GM18499 (cell line): ENCODE measurements around the gene MYORG.
"Not testable (repeated sequence)": the region's sequence is repeated elsewhere in the genome, so short reads cannot be mapped to it uniquely, and the experiment has no call there.

Source experiments
- ATAC-seq: cut with Tn5 transposase; IDR thresholded peaks from one replicate; pipeline ENCODE4 v1.9.1; 2021; ENCODE audit warnings: moderate number of reproducible peaks; ENCODE audit not compliant: insufficient read depth, unreplicated experiment

Gene MYORG

DNA sequence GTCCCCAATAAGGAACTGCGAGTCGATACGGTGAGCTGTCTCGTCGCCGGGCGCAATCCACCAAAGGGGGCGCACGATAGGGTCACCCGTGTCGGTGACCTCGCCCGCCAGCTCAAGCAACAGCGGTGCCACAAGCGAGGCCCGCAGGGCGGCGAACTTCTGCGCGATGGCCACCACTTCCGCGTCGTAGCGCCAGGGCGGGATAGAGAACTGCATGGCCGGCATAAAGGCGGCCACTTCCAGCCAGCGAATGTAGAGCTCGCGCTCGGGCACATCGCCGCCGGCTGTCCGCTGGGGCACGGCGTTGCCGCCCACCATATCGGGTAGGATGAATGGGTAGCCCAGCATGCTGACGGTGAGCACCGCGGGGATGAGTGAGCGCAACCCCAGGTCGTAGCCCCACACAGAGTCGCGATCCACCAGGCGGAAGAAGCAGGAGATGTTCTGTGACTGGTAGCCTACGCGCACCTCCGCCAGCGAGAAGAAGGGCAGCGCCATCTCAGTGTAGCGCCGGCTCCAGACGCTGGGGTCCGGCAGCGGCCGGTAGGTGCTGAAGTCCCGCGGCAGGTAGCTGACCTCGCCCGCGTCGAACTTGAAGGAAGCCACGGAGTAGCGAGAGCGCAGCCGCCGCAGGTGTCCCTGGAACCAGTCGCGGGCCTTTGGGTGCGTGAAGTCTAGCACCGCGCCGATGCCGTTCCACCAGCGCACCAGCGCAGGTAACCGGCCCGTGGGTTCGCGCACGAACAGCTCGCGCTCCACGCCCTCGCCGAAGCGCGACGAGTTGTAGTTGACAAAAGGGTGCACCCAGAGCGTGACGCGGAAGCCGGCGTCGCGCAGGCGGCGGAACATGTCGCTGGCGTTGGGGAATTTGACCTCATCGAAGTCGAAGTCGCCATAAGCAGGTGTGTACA is 5.5 kb downstream of the MYORG start:
- ATAC-seq: no peak

GRCh38 chr9:34370335-34370969 is 6.2 kb downstream of the MYORG start:
- no peak for ATAC-seq

DNA sequence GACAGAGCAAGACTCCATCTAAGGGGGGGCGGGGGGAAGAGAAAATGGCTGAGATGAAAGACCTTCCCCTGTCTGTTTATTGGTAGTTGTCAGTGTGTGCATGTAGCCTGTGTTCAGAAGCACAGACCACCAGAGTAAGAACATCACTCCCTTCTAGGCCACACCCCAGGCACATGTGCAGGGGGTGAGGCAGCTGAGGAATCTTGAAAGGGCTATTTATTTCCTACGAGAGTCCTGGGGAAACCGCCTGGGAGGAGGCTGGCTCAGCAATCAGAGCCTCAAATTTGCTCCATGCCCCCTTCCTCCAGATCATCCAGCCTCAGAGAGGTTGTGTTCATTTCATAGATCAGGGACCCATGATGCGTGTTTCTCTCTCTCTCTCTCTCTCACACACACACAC is 7.1 kb downstream of the MYORG start:
- no peak for ATAC-seq

DNA sequence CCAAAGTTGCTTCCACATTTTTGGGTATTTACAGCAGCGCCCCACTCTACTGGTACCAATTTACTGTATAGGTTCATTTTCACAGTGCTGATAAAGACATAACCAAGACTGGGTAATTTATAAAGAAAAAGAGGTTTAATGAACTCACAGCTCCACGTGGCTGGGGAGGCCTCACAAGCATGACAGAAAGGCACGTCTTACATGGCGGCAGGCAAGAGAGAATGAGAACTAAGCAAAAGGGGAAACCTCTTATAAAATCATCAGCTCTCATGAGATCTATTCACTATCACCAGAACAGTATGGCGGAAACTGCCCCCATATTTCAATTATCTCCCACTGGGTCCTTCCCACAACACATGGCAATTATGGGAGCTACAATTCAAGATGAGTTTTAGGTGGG is 7.9 kb downstream of the MYORG start:
- ATAC-seq: not testable (repeated sequence)

DNA sequence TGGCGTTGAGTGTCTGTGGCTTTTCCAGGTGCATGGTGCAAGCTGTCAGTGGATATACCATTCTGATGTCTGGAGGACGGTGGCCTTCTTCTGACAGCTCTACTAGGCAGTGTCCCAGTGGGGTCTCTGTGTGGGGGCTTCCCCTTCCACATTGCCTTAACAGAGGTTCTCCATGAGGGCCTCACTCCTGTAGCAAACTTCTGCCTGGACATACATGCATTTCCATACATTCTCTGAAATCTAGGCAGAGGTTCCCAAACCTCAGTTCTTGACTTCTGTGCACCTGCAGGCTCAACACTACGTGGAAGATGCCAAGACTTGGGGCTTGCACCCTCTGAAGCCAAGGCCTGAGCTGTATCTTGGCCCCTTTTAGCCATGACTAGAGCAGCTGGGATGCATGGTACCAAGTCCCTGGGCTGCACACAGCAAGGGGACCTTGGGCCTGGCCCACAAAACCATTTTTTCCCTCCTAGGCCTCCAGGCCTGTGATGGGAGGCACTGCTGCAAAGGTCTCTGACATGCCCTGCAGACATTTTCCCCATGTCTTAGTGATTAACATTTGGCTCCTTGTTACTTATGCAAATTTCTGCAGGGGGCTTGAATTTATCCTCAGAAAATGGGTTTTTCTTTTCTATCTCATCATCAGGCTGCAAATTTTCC is 8.8 kb downstream of the MYORG start:
- not testable (repeated sequence) for ATAC-seq

DNA sequence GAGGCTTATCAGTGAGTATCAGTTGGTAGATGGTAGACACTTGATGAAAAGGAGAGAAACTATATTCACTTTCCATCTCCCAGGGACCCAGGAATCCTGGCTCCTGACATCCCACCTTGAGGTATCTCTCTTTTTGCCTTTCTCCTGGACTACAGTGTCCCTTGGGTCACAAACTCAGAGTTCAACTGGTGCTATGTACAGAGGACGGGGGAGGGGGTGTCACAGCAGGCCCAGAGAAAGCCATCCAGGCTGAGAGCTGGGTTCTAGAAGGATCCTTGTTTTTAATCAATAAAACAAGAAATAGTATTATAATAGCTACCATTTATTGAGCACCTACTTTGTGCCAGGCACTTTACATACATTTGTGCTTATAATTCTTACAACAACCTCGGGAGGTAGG is 10.3 kb downstream of the MYORG start:
- no peak for ATAC-seq

GRCh38 chr9:34365282-34365681 is 11.4 kb downstream of the MYORG start:
- no peak for ATAC-seq

DNA sequence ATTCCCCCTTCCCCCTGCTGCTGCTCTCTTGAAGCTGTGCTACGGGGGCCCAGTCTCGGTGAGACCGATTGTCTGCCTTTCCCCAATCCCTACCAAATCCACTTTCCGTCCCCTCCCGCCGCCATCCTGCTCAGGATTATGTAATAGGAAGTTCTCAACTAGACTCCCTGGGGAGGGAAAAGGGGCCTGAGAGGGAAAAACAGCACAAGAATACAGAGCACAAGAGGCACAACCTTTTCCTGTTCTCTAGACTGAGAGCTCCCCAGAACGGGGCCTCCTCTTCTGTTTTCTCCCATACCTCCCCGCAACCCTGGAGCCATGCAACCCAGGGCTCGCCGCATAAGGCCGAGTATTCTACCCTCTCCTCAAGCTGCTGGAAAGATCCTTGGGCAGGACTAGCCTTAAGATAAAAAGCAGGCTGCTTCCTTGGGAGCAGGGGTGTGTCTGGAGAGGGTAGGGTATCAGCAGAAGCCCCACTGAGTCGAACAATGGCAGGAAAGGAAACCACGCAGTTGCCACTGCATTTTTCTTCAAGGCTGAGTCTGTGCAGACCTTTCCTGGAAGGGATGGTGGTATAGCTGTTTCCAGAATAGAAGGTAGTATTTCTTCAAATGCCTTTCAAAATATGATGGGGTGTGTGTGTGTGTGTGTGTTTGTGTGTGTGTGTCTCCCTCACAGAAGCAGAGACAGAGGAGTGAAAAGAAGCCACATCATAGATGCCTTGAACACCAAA is 12.9 kb downstream of the MYORG start:
- ATAC-seq: no peak

DNA sequence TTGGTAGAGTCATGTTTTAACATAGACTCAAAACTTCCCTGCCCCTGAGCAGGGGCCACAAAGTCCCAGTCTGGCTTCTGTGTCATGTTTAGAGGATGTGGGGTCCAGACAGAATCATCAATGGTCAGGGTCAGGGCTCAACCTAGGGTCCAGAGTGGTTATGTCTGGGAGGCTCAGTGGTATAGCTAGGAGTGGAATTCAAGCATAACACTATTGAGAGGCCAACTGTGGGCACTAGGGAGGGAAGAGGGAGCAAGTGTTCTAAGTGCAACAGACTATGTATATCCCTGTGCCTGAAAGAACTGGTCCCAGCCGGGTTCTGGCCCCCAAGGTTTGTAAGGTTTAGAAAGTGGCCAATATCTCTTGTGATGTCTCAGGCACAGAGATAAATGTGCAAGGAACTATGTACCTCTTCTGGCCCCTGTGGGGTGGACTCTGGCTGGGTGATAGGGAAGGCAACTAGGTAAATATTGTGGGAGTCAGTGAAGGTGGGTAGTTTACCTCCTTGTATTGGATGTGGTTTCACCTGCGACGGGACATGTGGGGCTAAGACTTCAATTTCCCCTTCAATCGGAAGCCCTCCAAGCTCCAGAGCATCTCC is 14.0 kb downstream of the MYORG start:
- ATAC-seq: no peak

DNA sequence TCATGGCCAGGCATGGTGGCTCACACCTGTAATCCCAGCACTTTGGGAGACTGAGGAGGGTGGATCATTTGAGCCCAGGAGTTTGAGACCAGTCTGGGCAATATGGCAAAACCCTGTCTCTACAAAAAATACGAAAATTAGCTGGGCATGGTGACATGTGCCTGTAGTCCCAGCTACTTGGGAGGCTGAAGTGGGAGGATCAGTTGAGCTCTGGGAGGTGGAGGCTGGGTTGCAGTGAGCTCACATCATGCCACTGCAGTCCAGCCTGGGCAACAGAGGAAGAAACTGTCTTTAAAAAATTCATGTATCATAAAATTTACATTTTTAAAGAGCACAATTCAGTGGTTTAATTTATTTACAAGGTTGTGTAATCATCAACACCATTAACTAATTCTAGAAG is 23.7 kb downstream of the MYORG start:
- not testable (repeated sequence) for ATAC-seq

DNA sequence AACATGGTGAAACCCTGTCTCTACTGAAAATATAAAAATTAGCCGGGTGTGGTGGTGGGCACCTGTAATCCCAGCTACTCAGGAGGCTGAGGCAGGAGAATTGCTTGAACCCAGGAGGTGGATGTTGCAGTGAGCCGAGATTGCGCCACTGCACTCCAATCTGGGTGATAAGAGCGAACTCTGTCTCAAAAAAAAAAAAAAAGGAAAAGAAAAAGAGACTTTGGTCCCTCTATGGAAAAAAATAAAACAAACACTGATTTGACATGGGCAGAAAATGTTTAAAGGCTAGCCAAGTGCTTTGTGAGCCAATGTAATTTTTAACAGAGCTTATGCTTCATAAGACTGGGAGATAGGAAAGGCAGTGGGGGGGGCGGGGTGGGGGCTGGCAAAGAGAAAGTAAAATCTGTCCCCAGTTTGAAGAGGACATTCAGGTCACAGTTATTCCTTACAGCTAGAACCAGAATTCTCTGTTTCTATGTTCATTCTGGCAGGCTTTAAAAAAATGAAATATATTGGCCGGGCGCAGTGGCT is 24.5 kb downstream of the MYORG start:
- not testable (repeated sequence) for ATAC-seq

- ATAC-seq: no peak
Observed at GRCh38 chr9:34349324-34349723, 27.4 kb downstream of the MYORG start.

DNA sequence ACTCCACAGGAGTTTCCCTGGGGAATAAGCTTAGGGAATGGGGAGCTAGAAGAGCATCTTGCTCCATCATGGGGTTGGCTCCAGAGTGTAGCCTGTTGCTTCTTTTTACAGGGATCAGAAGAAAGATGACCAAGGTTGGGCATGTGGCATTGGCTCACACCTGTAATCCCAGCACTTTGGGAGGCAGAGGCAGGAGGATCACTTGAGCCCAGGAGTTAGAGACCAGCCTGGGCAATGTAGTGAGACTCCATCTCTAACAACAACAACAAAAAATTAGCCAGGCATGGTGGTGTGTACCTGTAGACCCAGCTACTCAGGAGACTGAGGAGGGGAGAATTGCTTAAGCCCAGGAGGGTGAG is 28.9 kb downstream of the MYORG start:
- no peak for ATAC-seq

GRCh38 chr9:34346873-34347799 is 29.6 kb downstream of the MYORG start:
- no peak for ATAC-seq

DNA sequence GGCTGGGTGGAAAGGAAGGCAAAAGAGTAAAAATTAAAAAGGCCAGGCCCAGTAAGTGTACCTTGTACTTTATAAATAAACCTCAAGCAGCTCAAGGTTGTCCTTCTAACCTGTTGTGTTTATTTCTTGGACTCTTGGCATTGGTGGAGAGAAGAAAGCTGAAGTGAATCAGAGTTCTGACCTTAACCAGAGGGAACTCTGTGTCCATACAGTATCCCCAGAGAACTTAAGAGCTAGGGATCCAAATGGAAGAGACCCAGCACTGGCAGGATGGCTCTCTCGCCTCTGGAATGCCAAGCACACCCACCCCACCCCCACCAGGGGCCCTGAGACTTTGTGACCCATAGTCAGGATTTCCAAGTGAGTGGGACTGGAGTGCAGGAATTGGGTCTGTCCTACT is 33.1 kb downstream of the MYORG start:
- ATAC-seq: no peak

GRCh38 chr9:34343090-34343489 is 33.6 kb downstream of the MYORG start:
- no peak for ATAC-seq

- ATAC-seq: no peak
Observed at GRCh38 chr9:34341659-34342295, 34.9 kb downstream of the MYORG start.

DNA sequence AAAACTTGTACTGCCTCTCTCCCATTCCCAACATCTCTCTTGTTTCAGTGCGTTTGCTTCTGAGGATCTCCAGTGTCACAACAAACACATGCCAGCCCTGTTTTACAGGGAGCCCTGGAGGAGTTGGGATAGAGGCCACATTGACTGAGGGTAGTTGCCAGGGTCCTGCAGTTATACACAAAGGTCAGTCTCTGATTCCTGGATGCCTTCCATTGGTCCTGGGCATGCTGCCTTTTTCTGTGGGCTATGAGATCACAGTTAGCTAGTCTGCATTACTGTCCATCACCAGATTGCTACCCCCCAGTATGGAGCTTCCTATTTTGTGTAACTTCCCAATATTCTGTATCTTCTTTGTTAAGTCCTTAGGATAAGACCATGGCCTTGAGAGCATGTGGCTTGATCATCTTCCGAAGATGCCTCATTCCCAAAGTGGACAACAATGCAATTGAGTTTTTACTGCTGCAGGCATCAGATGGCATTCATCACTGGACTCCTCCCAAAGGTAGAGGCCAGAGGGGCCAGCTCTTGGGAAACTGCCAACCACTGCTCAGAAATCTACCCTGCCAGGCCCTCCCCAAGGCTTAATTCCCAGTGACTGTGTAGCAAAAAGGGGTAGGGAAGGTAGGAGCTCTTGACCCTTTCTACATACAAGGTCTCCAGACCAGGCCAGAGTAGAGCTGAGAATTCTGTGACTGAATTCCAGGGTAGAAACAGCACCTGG is 37.9 kb downstream of the MYORG start:
- ATAC-seq: no peak
